OCI-LY3 (cell line): ENCODE measurements around the gene C3orf33.
"Not testable (repeated sequence)": the region's sequence is repeated elsewhere in the genome, so short reads cannot be mapped to it uniquely, and the experiment has no call there.

ENCODE experiments used
- CTCF ChIP-seq: fragments of 200-600, 300-600 bp; sonication (generic); IDR thresholded peaks from 2 replicates; pipeline ENCODE4 v1.5.1; 2014; ENCODE audit warnings: antibody characterized with exemption, low read length, low read depth
- EZH2phosphoT487 ChIP-seq: fragments of 200-600 bp; shearing (Covaris generic); IDR thresholded peaks from 2 replicates; pipeline ENCODE4 v1.6.1; 2018; ENCODE audit warnings: antibody characterized with exemption, mixed run types, low read depth

- not testable (repeated sequence) for TF ChIP-seq CTCF, EZH2phosphoT487
These were observed 43.3 kb upstream of the C3orf33 start for GRCh38 chr3:155849404-155849803.
